AG09309 (cell line): ENCODE measurements around the gene DVL2.
A peak's percentile ranks its signal among the peaks of the same experiment; 100 is the strongest.

Experiments used
- DNase-seq: peaks from one replicate; pipeline ENCODE4 v3.0.0-alpha.2; 2010; ENCODE audit warnings: low read depth
- H3K4me3 ChIP-seq: 2 replicates; pipeline ENCODE4 v1.5.1; 2011; ENCODE audit warnings: mild to moderate bottlenecking, low read depth, low read length, moderate library complexity; ENCODE audit not compliant: control insufficient read depth
- TF ChIP-seq, protein P1 (sequence below): IDR thresholded peaks from 2 replicates; pipeline ENCODE4 v1.5.1; 2011; ENCODE audit warnings: mild to moderate bottlenecking, low read depth, low read length, inconsistent platforms; ENCODE audit not compliant: insufficient read depth, control insufficient read depth; ENCODE audit errors: missing control alignments

The DVL2 gene

DNA sequence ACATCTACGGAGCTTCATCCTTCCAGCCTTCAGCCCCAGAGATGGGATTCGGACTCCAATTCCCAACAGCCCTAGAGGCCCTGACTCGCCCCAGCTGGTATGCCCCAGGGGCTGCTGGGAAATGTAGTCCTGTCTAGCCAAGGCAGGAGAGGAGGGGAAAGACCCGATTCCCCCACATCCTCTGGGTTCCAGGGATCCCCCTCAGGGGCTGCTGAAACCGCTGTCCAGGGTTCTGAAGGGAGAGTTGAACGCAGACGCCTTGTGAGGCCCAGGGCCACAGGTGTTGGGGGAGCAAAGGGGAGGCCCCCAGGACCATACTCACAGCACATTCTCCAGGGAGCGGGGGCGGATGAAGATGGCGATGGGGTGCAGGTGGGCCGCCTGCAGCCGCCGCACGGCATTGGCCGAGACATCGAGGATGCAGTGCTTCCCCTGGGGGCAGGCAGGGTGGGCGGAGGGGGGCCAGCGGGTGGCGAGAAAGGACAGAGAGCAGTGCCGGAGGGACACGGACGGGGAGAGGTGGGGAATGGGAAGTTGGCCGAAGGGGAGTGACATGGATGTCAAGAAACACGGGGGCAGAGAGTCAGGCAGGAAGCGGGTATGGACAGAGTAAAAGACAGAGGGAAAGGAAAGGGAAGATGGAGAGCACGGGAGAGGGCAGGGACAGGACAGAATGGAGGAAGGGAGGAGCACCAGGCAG lies 42.6 kb downstream of the DVL2 start:
- H3K4me3 ChIP-seq = no peak overlapping the region
- DNase-seq = no peak
- TF ChIP-seq, protein P1, sequence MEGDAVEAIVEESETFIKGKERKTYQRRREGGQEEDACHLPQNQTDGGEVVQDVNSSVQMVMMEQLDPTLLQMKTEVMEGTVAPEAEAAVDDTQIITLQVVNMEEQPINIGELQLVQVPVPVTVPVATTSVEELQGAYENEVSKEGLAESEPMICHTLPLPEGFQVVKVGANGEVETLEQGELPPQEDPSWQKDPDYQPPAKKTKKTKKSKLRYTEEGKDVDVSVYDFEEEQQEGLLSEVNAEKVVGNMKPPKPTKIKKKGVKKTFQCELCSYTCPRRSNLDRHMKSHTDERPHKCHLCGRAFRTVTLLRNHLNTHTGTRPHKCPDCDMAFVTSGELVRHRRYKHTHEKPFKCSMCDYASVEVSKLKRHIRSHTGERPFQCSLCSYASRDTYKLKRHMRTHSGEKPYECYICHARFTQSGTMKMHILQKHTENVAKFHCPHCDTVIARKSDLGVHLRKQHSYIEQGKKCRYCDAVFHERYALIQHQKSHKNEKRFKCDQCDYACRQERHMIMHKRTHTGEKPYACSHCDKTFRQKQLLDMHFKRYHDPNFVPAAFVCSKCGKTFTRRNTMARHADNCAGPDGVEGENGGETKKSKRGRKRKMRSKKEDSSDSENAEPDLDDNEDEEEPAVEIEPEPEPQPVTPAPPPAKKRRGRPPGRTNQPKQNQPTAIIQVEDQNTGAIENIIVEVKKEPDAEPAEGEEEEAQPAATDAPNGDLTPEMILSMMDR = no peak

DNA sequence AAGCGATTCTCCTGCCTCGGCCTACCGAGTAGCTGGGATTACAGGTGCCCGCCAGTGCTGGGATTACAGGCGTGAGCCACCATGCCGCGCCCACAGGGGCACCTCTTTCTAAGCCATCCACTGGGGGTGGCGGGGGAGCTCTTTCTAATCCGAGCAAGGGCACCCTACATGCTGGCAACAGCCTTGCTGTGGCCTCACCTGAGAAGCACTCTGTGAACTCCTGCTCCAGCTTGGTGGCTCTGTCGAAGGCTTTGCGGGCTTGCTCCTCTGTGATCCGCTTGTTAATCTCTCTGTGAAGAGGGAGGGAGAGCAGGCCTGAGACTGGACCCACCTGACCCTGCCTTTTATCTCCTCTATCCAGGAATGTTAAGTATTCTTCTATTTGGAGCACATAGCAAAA lies 43.2 kb downstream of the DVL2 start:
- no peak overlapping the region for H3K4me3 ChIP-seq
- no peak for DNase-seq
- TF ChIP-seq, protein P1 = no peak

DNA sequence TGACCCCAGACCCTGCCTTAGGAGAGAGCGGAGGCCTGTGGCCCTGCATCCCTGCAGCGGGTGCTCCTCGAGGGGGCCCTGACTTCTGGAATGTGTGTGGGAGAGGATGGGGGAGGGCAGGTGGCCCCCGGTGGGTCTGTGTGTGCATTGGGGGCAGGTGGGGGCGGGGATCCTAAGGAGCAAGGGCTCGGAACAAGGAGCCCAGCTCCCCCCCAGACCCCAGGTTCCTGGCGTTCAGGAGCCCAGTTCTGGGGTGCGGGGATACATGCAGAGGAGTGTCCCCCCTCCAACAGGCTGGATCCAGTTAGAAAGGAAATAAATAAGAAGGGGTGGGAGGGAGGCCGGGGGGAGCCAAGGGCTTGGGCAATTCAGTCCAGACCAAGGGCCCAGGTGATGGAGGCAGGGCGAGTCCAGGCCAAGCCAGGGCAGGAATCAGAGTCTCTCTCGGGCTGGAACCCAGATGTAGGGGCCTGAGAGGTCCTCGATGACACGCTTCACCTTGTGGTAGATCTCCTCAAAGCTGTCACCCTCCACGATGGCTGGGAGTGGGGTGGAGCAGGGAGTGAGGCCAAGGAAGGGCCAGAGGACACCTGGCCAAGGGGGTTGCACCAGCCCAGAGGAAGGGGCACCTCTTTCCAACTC lies 43.9 kb downstream of the DVL2 start:
- DNase-seq = no peak
- TF ChIP-seq, protein P1 = no peak
- H3K4me3 ChIP-seq = no peak overlapping the region

DNA sequence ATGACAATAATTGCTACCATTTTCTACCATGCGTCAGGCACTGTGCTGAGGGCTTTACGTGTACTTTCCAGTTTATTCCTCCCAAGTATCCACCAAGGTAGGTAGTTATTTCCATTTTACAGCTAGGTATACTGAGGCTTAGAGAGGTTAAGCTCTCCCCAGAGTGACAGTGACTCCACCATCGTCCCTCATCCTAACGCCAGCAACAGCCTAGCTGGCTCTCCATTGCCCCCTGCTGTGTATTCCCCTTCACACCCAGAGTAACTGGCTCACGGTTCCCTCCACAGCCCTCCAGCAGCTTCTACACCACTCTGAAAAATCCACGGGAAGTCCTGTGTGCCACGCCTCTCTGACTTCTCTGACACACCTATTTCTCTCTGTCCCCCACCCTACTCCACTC lies 48.1 kb downstream of the DVL2 start:
- TF ChIP-seq, protein P1 = peak; percentile 21
- no peak overlapping the region for H3K4me3 ChIP-seq
- no peak for DNase-seq

DNA sequence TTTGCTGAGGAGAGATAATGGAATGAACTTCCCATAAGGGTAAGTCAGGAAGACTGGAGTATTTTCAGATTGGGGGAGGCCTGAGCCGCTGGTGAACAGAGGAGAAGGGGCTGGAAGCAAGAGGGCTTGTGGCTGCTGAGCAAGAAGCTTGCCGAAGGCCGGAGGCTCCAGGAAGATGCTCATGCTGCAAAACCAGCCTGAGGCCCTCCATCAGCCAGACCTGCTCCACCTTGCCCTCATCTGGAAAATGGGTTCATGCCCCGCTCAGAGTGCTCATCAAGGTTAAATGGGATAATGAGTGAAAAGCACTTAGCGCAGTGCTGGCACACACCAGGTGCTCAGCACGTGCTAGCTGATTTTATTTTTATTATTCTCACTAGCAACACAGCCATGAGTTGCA lies 49.7 kb downstream of the DVL2 start:
- no peak for DNase-seq
- TF ChIP-seq, protein P1 = no peak
- H3K4me3 ChIP-seq = no peak overlapping the region

DNA sequence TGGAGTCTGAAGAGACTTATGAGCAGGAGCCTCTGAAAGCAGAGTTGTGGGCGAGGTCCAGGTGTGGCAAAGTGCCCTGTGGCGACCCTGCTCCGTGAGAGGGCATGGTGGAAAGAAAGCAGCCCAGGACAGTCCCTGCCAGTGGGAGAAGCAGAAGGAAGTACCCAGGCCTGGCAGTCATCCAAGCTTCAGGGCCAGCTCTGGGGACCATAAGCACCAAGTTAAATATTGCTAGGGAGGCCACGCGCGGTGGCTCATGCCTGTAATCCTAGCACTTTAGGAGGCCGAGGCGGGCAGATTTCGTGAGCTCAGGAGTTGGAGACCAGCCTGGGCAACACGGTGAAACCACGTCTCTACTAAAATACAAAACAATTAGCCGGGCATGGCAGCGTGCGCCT lies 50.2 kb downstream of the DVL2 start:
- TF ChIP-seq, protein P1 = no peak
- DNase-seq = no peak
- H3K4me3 ChIP-seq = no peak overlapping the region
